MM.1S (cell line): ENCODE data around the gene HCST.
A peak's percentile ranks its signal among the peaks of the same experiment; 100 is the strongest.

Experiments used
- DNase-seq: peaks from one replicate; pipeline ENCODE4 v3.0.0-alpha.2; 2015
- H2AFZ ChIP-seq: fragments of 300-600 bp; sonication (generic); 2 replicates; pipeline ENCODE4 v1.6.0; 2016; ENCODE audit warnings: antibody characterized with exemption, low read length
- H3F3A ChIP-seq: fragments of 300-600 bp; sonication (generic); 2 replicates; pipeline ENCODE4 v1.6.1; 2016; ENCODE audit warnings: mild to moderate bottlenecking, antibody characterized with exemption, low read length, moderate library complexity, mixed read lengths; ENCODE audit not compliant: insufficient read depth
- H3K27ac ChIP-seq: fragments of 300-600 bp; sonication (generic); 2 replicates; pipeline ENCODE4 v1.5.1; 2016; ENCODE audit warnings: mild to moderate bottlenecking, low read length
- H3K27me3 ChIP-seq: fragments of 300-600 bp; sonication (generic); replicated peaks from 2 replicates; pipeline ENCODE4 v1.6.0; 2016; ENCODE audit warnings: low read length; ENCODE audit not compliant: insufficient read depth
- H3K36me3 ChIP-seq: fragments of 300-600 bp; sonication (generic); replicated peaks from 2 replicates; pipeline ENCODE4 v1.6.1; 2016; ENCODE audit warnings: mild to moderate bottlenecking, low read length, mixed read lengths; ENCODE audit not compliant: insufficient read depth
- H3K4me1 ChIP-seq: fragments of 300-600 bp; sonication (generic); 2 replicates; pipeline ENCODE4 v1.6.1; 2016; ENCODE audit warnings: low read length, mixed read lengths
- H3K4me2 ChIP-seq: fragments of 300-600 bp; sonication (generic); 2 replicates; pipeline ENCODE4 v1.6.0; 2016; ENCODE audit warnings: low read depth, low read length
- H3K4me3 ChIP-seq: fragments of 300-600 bp; sonication (generic); 2 replicates; pipeline ENCODE4 v1.5.1; 2016; ENCODE audit warnings: low read length, mixed read lengths
- H3K79me2 ChIP-seq: fragments of 300-600 bp; sonication (generic); 2 replicates; pipeline ENCODE4 v1.6.1; 2016; ENCODE audit warnings: mixed run types, low read length, mixed read lengths
- H3K9ac ChIP-seq: fragments of 300-600 bp; sonication (generic); 2 replicates; pipeline ENCODE4 v1.6.1; 2016; ENCODE audit warnings: low read length, mixed read lengths
- H3K9me2 ChIP-seq: fragments of 300-600 bp; sonication (generic); replicated peaks from 2 replicates; pipeline ENCODE4 v1.6.1; 2016; ENCODE audit warnings: mild to moderate bottlenecking, low read length, mixed read lengths; ENCODE audit not compliant: insufficient read depth
- H3K9me3 ChIP-seq: fragments of 300-600 bp; sonication (generic); replicated peaks from 2 replicates; pipeline ENCODE4 v1.6.1; 2016; ENCODE audit warnings: mild to moderate bottlenecking, low read length, mixed read lengths; ENCODE audit not compliant: insufficient read depth
- H4K20me1 ChIP-seq: fragments of 300-600 bp; sonication (generic); 2 replicates; pipeline ENCODE4 v1.6.1; 2016; ENCODE audit warnings: mild to moderate bottlenecking, low read length, moderate library complexity, mixed read lengths; ENCODE audit not compliant: insufficient read depth
- EZH2 ChIP-seq: fragments of 300-600 bp; sonication (generic); optimal IDR thresholded peaks from 2 replicates; pipeline ENCODE3; 2017; ENCODE audit warnings: low read depth, mild to moderate bottlenecking, antibody characterized with exemption, low read length, mixed read lengths
- EZH2phosphoT487 ChIP-seq: fragments of 300-600 bp; sonication (generic); IDR thresholded peaks from 2 replicates; pipeline ENCODE4 v1.6.1; 2018; ENCODE audit warnings: antibody characterized with exemption, low read length
- TF ChIP-seq, protein P1 (sequence below): fragments of 300-600 bp; sonication (generic); IDR thresholded peaks from 2 replicates; pipeline ENCODE4 v1.5.1; 2016; ENCODE audit warnings: antibody characterized with exemption, low read length, mixed read lengths

Gene HCST

GRCh38 chr19:35874392-35874930 lies 27.9 kb upstream of the HCST start:
- Histone ChIP-seq H4K20me1 (no peaks in the 10 kb centered on the region), H3K9me2 (no peaks in the 10 kb centered on the region), H3K9me3 (no peaks in the 10 kb centered on the region), H3K4me3 (no peak overlapping the region), H3K79me2 (no peaks in the 10 kb centered on the region), H3K27ac (no peak overlapping the region), H3K4me1 (0 out of 2 replicates have a peak, but pooled peaks cover 1% of the 10 kb centered on the region), H3K4me2 (no peak overlapping the region), H3K27me3 (peaks cover 86% of the 10 kb centered on the region), H2AFZ (no peak overlapping the region), H3F3A (no peaks in the 10 kb centered on the region), H3K9ac (no peak overlapping the region), H3K36me3 (no peaks in the 10 kb centered on the region)
- TF ChIP-seq EZH2phosphoT487 = no peak
- TF ChIP-seq EZH2 = no peak
- TF ChIP-seq, protein P1, sequence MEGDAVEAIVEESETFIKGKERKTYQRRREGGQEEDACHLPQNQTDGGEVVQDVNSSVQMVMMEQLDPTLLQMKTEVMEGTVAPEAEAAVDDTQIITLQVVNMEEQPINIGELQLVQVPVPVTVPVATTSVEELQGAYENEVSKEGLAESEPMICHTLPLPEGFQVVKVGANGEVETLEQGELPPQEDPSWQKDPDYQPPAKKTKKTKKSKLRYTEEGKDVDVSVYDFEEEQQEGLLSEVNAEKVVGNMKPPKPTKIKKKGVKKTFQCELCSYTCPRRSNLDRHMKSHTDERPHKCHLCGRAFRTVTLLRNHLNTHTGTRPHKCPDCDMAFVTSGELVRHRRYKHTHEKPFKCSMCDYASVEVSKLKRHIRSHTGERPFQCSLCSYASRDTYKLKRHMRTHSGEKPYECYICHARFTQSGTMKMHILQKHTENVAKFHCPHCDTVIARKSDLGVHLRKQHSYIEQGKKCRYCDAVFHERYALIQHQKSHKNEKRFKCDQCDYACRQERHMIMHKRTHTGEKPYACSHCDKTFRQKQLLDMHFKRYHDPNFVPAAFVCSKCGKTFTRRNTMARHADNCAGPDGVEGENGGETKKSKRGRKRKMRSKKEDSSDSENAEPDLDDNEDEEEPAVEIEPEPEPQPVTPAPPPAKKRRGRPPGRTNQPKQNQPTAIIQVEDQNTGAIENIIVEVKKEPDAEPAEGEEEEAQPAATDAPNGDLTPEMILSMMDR = no peak
- DNase-seq = no peak

- Histone ChIP-seq H3K4me1 (0 out of 2 replicates have a peak, but pooled peaks cover 3% of the 10 kb centered on the region), H3K27ac (no peak overlapping the region), H3K27me3 (peaks cover 60% of the 10 kb centered on the region), H2AFZ (no peak overlapping the region), H3K4me3 (no peak overlapping the region), H3K79me2 (no peaks in the 10 kb centered on the region), H3K9me2 (no peaks in the 10 kb centered on the region), H4K20me1 (no peaks in the 10 kb centered on the region), H3K4me2 (no peak overlapping the region), H3F3A (no peaks in the 10 kb centered on the region), H3K36me3 (no peaks in the 10 kb centered on the region), H3K9me3 (no peaks in the 10 kb centered on the region), H3K9ac (no peak overlapping the region)
- DNase-seq = no peak
- TF ChIP-seq EZH2phosphoT487 (no peak), EZH2 (no peak)
- TF ChIP-seq, protein P1 = no peak
These were observed 23.3 kb upstream of the HCST start for GRCh38 chr19:35879068-35879467.

GRCh38 chr19:35879770-35880317 lies 22.5 kb upstream of the HCST start:
- Histone ChIP-seq H4K20me1 (no peaks in the 10 kb centered on the region), H3K9me3 (no peaks in the 10 kb centered on the region), H3F3A (no peaks in the 10 kb centered on the region), H3K4me1 (0 out of 2 replicates have a peak, but pooled peaks cover 3% of the 10 kb centered on the region), H3K9ac (no peak overlapping the region), H3K4me3 (no peak overlapping the region), H3K27me3 (peaks cover 52% of the 10 kb centered on the region), H3K27ac (no peak overlapping the region), H3K36me3 (no peaks in the 10 kb centered on the region), H2AFZ (no peak overlapping the region), H3K4me2 (peak overlapping the region; percentile 54), H3K79me2 (no peaks in the 10 kb centered on the region), H3K9me2 (no peaks in the 10 kb centered on the region)
- TF ChIP-seq EZH2 (no peak), EZH2phosphoT487 (no peak)
- TF ChIP-seq, protein P1 = no peak
- DNase-seq = peak; percentile 81
